Muscle of back (tissue), 11 donors: ENCODE measurements around the gene DLG2. TPM values are rescaled to one million over a fixed set of nuclear protein-coding genes. Genes with fewer than 3 reads are reported as not detected.

ENCODE experiments used
- DNase-seq, 3 donors: peaks; one replicate each; pipeline versions ENCODE4 v3.0.0 to v3.0.0-alpha.2; 2013
- polyA plus RNA-seq, 10 donors: library from polyadenylated mRNA; unstranded; fragments of 120-200 nt; gene quantifications; one replicate each; pipeline ENCODE4 v1.2.1, GENCODE V29; 2013; ENCODE audit not compliant: insufficient read length in 10 of 10

Gene DLG2
- polyA plus RNA-seq, 10 donors = 7.0 to 15.2 (median 10.4) TPM

DNA sequence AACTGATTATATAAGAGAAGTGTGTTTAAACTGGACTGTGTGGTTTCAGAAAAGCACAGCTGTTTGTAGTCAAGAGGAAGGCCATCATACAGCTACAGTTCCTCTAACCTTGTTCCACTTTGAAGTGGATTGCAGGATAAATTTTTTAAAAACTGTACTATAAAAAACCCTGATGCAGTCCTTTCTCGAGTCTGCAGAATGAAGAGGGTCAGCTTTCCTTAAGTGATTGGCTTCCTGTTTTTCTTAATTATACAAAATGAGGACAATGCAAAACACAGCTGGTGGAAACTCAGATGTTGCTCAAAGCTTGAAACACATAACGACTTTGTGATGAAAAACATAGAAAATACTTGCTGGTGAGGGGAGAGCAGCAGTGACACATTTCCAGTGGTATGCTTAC is 1060.5 kb downstream of the DLG2 start:
- DNase-seq = no peak

DNA sequence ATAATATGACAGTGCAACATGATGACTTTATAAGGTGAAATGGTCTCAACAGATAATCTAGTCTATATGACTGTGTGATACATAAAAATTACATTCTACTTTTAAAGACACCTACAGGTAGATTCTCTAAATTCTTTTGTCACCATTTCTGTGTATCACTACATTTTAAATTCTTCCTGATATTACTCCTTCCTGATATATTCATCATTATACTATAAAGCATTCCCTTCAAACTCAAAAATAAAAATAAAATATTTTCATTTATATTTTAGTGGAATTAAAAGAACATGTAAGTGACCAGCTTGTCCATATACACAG is 1062.3 kb downstream of the DLG2 start:
- DNase-seq = no peak

DNA sequence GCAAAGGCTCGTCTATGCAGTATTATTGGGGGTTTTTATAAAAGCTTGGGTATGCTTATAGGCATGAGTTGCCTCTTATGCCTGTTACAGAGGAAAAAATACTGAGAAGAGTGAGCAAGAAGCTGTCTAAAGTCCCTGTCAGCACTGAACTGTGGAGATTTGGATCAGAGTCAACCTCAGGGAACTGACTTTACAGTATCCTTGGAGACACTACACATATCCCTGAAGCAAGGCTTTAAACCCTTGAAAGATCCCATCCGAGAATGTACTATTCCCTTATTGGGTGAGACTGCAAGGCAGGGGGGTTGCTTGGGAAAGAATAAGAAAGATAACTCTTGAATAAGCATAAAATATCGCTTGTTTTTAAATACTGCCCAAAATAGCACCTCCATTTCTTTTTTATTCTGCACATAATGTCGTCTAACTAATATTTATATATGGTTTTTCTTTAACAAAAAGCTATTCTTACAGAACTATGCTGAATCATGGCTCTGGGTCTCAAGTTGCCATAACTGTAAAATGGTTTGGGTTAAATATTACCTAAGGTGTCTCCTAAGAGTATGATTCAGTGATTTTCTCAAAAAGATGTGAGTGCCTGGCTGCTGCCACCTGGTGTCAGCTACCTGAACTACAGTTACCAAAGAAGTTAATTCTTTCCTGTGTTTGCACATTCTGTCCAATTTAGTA is 1062.8 kb downstream of the DLG2 start:
- peak; percentile 13 to 53 (median 28) for DNase-seq

DNA sequence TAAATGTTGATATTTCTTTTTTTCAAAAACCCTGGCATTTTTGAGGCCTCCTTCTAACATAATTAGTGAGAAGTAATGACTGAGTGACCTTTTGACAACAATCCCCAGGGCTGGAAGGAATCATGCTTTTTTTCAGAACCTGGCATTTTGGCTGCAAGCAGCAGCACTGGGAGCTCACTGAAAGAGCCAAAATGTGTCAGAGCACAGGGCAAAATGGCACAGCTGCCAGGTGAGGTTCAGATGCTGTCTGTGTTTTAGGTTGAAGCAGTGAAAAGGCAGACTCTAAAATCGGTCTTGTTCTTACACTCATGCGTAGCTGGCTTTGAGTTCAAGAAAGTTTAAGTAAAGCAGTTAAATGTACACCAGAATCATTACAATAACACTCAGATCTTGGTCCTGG is 1063.8 kb downstream of the DLG2 start:
- DNase-seq = no peak

DNA sequence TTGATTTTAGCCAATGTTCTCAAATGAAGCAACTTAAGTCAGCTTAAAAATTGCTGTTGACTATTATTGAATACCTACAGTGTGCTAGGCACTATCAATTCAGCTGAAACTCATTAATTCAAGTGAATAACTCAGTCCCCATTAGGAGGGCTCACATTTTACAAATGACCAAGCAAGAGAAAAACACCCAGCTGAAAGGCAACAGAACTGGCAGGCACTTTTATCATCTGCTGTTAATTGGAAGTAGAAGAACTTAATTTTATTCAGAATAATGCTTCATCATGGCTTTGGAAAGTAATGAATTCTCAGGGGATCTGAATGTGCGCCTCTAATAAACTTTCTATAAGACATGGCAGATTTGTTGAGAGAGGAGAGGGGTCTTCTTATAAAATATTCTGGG is 1066.9 kb downstream of the DLG2 start:
- DNase-seq = no peak

DNA sequence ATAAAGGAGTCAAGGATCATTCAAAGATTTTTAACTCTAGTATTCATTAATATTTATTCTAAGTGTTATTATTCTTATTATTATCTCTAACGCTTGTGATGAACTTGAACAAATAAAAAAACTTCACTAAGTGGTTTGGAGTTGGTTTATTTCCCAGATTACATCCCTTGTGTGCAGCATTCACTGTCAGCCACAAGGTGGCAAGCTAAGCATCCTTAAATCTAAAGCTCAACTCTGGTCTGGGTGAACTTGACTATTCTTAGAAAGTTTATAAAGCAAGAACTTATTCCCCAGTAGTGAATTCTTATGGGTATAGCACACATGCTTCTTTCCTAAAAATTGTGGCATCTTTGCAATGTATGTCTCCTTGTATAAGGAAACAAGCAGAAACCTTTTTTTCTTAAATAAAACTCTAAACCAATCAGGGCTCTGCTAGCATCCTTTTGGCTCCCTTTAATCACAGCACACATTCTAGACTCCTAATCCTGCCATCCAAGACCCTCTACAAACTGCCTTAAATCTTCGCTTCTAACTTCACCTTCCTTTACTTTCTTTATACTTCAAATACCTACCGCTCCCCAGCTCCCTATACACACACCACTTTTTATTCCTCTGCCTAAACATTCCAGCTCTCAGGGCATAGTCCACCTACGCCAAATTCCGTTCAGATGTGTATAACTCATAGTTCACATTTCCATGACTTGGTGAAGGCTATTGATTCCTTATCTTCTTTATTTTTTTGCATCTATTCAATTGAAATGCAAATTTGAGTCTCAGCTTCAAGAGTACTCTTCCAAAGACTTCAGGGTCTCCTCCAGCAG is 1068.8 kb downstream of the DLG2 start:
- DNase-seq = peak; percentile 34 to 62 (median 48)

DNA sequence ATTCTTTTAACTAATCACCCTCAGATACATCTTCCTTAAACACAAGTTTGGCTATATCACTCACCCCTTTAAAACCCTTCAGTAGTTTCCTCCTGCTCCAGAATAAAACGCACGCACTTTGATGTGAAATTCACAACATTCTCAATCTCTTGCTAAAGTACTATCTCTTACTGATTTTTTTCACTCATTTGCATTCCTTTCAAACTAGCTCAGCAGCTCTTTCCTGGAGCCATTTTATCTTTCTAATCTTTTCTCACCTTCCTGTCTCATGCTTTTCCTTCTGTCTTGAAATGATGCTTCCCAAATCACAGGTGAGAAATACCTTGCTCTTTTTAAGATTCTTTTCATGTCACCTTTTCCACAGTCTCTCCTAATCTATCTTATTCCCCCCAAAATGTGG is 1074.4 kb downstream of the DLG2 start:
- no peak for DNase-seq

DNA sequence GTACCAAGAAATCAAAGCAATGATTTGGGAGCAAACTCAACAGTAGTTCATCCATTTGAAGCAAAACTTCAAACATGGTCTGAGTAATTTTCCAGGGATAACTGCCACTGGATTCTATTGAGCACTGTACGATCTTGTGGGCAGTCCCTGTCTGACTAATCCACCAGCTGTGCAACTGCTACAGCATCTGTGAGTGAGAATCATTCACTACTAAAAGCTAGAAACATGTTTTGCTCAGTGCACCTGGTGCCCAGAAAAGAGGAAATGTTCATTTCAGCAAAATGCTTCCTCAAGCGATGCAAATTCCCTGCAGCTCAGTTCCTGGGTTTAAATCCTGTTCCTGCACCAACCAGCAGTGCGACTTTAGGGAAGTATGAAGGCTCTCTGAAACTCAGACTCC is 1077.9 kb downstream of the DLG2 start:
- peak in 1 of 3 donors; percentile 22 for DNase-seq

DNA sequence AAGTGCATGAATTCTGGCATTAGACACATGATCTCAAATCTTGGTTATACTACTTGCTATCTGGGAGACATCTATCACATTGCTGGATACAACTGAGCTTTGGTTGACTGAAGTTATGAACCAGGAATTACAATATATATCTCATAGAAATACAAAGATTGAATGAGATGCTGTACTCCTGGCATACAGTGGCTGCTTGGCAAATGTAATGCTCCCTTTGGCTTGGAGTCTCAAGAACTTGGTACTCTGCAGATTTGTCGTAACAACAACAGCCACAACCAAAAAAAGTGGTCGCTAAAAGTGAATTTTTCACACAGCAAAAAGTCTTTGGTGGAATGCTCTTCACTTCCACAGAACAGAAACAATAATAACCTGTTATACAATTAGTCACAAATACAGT is 1082.6 kb downstream of the DLG2 start:
- DNase-seq = no peak

DNA sequence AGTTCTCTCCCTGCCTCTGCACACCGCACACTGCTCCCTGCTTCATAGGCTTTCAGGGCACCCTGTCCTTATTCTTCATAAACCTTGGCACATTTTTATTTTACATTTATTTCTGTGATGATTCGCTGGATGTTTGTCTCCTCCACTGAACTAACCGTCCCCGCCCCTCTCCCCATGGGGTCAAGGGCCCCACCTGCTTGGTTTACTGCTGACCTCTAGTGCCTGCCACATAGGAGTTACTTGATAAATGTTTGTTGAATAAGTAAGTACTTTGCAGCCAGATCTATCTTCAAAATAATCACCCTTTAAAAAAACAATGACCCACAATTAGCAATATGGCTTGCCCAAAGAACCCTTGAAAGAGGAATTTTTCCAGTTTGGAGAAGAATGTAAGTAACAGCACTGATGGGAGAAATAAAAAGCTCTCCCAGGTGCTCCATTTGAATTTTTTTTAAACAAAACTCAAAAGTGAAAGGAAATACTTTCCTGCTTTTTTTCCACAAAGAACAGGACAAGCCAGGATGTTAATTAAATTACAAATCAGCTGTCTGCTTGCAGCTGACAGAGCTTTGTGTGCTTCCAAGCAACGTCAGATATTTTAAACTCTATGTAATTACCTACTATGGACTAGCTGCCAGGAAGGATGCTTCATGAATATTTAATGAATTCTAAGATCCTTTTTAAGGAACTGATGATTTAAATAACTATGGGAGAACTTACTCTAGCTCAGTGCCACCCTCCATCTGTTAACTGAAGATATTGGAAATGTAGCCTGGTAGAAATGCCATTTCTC is 1083.6 kb downstream of the DLG2 start:
- no peak for DNase-seq

DNA sequence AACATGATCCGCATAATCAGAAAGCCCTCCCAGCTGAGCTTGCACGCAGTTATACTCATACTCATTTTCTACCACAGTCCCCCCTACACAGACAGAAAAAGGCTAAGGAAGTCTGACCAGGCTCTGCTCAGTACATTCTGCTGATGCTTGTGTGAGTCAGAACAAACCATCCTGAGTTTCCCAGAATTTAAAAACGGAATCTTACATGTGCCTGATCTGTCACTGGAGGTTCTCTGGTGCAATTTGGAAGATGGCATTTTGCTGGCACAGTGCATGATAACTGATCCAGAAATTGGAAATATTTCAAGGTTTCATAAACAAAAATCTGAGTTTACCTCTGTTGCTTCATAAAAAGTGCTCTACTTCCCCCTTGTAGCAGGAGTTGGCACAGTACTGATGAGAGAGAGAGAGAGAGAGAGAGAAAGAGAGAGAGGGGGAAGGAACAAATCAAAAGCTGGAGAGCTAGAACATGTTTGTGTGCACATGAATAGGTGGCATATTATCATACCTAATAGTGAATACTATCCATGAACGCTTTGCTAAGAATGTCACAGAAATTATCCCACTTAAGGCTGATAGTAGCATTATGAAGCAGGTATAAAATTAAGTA is 1085.3 kb downstream of the DLG2 start:
- no peak for DNase-seq

DNA sequence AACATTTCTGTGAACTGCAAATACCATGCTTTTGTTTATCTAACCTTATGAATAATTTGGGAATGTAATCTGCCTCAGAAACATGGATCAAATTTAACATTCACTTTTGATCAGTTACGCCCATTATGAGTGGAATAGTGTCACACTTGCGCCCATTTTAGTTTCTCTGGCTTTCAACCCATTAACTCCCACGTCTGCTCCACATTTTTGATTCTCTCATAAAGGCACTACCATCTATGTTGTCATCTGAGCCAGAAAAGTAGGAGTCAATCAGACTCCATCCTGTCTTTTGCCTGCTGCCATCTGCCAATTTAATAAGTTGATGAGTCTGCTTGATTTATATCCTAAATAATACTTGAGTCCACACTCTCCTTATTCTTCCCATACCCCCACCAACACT is 1090.7 kb downstream of the DLG2 start:
- no peak for DNase-seq

DNA sequence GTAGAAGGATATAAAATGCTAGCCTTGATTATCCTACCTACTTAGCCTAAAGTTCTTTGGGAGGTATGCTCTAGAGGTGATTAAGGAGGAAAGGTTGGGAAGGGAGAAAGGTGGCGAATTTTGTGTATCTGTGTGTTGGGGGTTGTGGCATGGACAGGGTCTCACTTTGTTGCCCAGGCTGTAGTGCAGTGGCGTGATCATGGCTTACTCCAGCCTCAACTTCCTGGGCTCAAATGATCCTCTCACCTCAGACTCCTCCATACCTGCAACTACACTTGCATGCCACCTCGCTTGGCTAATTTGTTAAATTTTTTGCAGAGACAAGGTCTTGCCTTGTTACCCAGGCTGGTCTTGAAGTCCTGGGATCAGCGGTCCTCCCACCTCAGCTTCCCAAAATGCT is 1094.8 kb downstream of the DLG2 start:
- no peak for DNase-seq

DNA sequence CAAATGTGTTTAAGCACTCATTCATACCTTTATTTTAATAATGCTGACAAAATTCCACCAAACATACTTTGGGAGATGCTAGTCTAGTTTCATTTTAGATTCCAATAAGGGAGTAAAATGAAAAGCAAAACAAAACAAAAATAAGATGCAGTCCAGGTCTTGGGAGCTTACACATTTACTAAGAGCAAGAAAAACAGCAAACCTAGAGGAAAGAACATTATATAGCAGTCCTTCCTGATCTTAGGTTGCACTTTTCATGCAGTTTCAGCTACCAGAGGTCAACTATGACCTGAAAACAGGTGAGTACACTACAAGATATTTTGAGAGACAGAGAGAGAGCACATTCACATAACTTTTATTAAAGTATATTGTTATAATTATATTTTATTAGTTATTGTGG is 1100.9 kb downstream of the DLG2 start:
- no peak for DNase-seq

DNA sequence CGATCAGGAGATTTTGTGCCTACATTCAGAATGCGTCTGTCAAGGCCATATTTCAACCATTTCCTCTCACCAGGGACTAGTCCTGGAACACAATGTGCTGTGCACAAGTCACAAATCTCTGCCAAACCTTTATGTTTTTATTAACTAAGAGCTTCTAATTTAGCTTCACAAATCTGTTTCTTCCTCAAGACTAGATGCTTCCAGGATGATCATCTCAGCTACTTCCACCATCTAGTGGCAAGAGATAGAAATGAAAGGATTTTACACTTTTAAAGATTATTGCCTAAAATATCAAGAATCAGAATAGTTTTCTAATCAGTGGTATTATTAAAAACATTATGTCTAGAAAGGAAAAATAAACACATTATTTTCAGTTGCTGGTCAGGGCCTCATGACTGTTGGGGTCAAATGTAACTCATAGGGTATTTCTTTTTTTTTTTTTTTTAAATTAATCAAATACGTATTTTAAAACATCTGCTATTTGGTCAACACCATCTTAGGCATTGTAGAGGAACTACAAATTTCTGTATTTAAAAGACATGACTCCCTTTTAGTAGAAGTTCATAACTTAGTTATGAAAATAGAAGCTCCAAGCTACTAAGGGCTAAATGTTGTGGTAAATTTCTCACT is 1102.6 kb downstream of the DLG2 start:
- peak in 1 of 3 donors; percentile 36 for DNase-seq

DNA sequence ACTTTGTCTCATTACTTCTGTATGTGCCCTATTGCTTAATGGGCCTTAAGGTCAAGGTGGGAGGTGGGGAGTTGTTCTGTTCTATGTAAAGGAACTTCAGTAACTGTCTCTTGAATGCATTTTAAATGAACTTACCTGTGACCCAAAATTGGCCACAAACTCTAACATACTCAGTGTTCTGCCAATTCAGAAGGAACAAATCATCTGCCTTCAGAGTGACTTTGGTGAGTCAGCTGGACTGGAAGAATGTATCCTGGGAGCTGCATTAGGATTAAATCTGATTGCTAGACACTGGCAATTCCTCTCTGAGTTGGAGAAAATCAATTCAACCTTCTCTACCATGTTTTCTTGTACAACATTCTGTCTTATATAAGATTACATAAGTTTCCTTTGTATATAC is 1104.8 kb downstream of the DLG2 start:
- DNase-seq = no peak

DNA sequence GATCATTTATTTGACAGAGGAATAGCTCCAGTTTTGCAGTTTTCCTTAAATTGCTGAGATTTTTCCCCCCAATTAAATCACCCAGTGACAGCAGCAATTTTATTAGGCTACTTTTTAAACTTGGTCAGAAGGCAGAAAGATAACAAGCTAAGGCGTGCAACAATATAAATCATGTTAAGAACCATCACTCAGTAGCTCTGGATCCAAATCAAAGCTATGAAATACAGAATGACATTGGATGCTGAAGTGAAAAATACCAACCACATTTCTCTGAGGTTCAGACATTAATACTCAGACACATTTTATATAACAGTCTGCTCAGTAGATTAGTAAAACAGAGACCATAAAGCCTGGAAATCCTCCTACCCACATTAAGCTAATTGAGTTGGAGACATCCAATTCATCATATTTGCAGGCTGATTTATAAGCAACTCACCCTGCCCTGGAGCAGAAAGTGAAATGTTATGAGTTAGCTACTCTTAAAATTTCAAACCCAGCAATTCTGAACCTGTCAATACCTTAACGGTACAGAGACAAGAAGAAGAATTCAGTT is 1108.4 kb downstream of the DLG2 start:
- no peak for DNase-seq

DNA sequence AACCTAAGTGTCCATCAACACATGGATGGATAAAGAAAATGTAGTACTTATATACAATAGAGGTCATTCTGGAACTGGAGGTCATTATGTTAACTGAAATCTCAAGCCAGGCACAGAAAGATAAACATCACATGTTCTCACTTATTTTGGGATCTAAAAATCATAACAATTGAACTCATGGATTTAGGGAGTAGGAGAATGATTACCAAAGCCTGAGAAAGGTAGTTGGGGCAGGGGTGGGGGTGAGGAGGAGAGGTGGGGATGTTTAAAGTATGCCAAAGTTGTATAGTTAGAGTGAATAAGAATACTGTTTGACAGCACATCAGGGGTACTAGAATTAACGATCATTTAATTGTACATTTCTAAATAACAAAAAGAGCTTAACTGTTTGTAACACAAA is 1112.7 kb downstream of the DLG2 start:
- DNase-seq = no peak

DNA sequence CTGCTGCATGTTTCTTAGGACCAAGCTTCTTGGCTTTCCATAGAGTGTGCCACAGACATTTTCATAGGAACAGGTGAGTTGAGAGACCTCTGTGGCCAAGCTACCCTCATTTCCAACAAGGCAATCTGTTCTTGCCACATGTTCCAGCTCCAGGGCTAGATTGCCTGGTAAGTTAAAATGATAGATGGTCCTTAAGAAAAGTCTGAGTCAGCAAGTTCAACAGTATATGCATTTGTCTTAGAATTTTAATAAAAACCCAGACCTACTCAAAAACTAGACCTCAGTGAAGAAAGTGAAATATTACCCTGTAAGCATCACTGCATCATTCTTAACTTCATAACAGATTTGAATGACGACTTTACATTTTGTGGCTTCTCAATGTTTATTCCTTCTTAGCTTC is 1123.6 kb downstream of the DLG2 start:
- no peak for DNase-seq

DNA sequence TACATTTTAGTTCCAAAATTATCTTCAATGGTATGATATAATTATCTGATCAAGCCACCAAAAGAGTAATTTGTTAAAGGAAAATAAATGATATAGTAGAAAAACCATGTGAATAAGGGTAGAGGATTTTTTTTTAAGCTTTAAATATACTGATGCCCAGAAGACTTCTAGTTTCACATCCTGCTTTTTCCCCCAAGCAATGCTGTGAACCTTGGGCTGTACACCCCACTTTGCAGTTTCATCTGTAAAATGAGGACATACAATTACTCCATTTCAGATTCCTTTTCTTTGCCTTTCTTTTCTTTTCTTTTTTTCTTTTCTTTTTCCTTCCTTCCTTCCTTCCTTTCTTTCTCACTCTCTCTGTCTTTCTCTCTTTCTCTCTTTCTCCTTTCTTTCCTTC is 1125.4 kb downstream of the DLG2 start:
- DNase-seq = no peak

DNA sequence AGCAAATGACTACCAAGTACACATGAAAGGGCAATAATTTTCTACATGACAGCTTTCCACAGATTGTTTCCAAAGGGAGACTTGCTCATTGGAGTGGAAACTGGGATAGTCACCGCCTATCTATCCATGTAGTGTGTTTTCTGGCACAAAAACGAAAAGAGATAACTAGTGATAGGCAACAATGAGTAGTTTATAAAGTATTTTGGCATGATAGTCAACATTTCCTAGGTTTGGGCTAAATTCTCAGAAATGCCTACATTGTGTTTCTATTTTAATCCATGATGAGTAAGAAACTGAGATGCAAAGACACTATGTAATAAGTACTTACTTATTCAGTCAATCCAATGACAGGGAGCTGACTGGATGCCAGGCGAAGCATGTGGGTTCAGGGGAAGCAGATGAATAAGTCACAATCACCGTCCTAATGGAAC is 1129.1 kb downstream of the DLG2 start:
- DNase-seq = peak in 1 of 3 donors; percentile 92

DNA sequence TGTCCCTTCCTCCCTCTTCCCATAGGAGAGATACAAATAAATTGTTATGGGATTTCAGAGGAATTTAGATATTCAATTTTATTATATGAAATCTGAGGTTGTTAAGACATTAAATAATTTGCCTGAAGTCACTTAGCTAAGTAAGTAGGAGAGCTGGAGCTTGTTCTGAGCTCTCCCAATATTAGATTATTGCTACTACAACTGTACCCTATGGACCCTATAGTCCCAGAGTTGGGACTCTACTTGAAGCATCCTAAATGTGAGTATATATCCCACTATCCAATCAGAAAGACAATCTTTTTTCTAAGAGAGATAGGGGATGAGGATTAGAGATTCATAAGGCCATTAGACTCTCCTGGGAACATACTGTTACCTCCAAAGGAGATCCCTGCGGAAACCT is 1130.0 kb downstream of the DLG2 start:
- DNase-seq = no peak
